ENCODE measurements around the gene EDDM13.

DNA sequence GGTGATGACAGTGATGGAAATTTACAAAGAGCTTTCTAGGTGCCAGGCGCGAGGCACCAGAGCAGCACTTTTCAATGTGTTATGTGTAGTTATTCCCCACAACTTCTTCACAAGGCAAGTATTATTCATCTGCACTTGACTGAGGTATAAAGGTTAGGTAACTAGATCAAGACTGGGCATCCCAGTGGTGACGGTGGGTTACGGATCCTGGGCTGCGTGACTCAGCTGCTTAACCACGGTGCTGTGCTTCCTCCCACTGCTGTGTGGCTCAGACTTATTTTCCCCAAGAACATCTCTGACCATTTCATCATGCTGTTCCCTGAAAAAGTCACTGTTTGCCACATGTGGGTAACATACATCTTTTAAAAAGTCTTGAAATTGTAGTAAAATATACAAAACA is 19.3 kb downstream of the EDDM13 start:
- TF ChIP-seq POLR2A (IDR thresholded peaks at IDR 0.05; ENCODE audit: low read depth, low read length) = no peak
- TF ChIP-seq TAF1 (IDR thresholded peaks at IDR 0.05; ENCODE audit: borderline replicate concordance, low read depth, low read length) = no peak

All from GM12892 (cell line).